NCI-H2081 treated with DMSO at 0.1 percent for 48 hours (cell line): ENCODE measurements around the gene HECTD1.
"Not testable (repeated sequence)": the region's sequence is repeated elsewhere in the genome, so short reads cannot be mapped to it uniquely, and the experiment has no call there.

Source experiments
- DNase-seq: peaks from one replicate; lab custom pipeline; 2025; lab: John Stamatoyannopoulos, UW

The HECTD1 gene

GRCh38 chr14:31092160-31092708, 115.4 kb downstream of the HECTD1 start:
- no peak for DNase-seq

GRCh38 chr14:31090883-31091764, 116.5 kb downstream of the HECTD1 start:
- no peak for DNase-seq

- not testable (repeated sequence) for DNase-seq
Observed at GRCh38 chr14:31086466-31086865, 121.1 kb downstream of the HECTD1 start.

- DNase-seq: no peak
Observed at GRCh38 chr14:31085027-31085426, 122.6 kb downstream of the HECTD1 start.

- no peak for DNase-seq
Observed at GRCh38 chr14:31084385-31084784, 123.2 kb downstream of the HECTD1 start.

GRCh38 chr14:31083781-31084180, 123.8 kb downstream of the HECTD1 start:
- DNase-seq: no peak

GRCh38 chr14:31080484-31080883, 127.1 kb downstream of the HECTD1 start:
- no peak for DNase-seq

- DNase-seq: no peak
Observed at GRCh38 chr14:31080056-31080455, 127.5 kb downstream of the HECTD1 start.

GRCh38 chr14:31078766-31079165, 128.8 kb downstream of the HECTD1 start:
- DNase-seq: no peak

- no peak for DNase-seq
Observed at GRCh38 chr14:31075144-31075543, 132.4 kb downstream of the HECTD1 start.

- DNase-seq: no peak
Observed at GRCh38 chr14:31071151-31071550, 136.4 kb downstream of the HECTD1 start.

- no peak for DNase-seq
Observed at GRCh38 chr14:31070431-31070830, 137.2 kb downstream of the HECTD1 start.

GRCh38 chr14:31069343-31069742, 138.2 kb downstream of the HECTD1 start:
- no peak for DNase-seq

GRCh38 chr14:31068235-31068634, 139.4 kb downstream of the HECTD1 start:
- no peak for DNase-seq

GRCh38 chr14:31062908-31063307, 144.7 kb downstream of the HECTD1 start:
- not testable (repeated sequence) for DNase-seq

GRCh38 chr14:31060253-31060875, 147.2 kb downstream of the HECTD1 start:
- DNase-seq: no peak

- DNase-seq: no peak
Observed at GRCh38 chr14:31059152-31059924, 148.3 kb downstream of the HECTD1 start.

- DNase-seq: no peak
Observed at GRCh38 chr14:31057701-31058364, 149.8 kb downstream of the HECTD1 start.

GRCh38 chr14:31057035-31057434, 150.6 kb downstream of the HECTD1 start:
- no peak for DNase-seq

GRCh38 chr14:31052905-31053586, 154.5 kb downstream of the HECTD1 start:
- DNase-seq: not testable (repeated sequence)

GRCh38 chr14:31051511-31051910, 156.1 kb downstream of the HECTD1 start:
- no peak for DNase-seq
